ENCODE results near the gene TMEM151A.
"Not testable (repeated sequence)": the region's sequence is repeated elsewhere in the genome, so short reads cannot be mapped to it uniquely, and the experiment has no call there.

TMEM151A gene

GRCh38 chr11:66291706-66292542 lies at the start of gene TMEM151A:
TMEM151A (plus strand) TSS chr11:66291894; CDS start chr11:66292014, 120 bp downstream.
- no peak for DNase-seq (ENCODE audit: low read depth in 2 of 3, low spot score in 1 of 3)

GRCh38 chr11:66242095-66242765 lies 49.5 kb upstream of the TMEM151A start:
- DNase-seq (ENCODE audit: low read depth in 2 of 3, low spot score in 1 of 3) = no peak

- no peak for DNase-seq (ENCODE audit: low read depth in 2 of 3, low spot score in 1 of 3)
Measured at GRCh38 chr11:66243782-66244535, 47.7 kb upstream of the TMEM151A start.

- DNase-seq (ENCODE audit: low read depth in 2 of 3, low spot score in 1 of 3) = no peak
Measured at GRCh38 chr11:66247295-66247694, 44.4 kb upstream of the TMEM151A start.

- DNase-seq (ENCODE audit: low read depth in 2 of 3, low spot score in 1 of 3) = no peak
Measured at GRCh38 chr11:66247801-66248200, 43.9 kb upstream of the TMEM151A start.

GRCh38 chr11:66248903-66249302 lies 42.8 kb upstream of the TMEM151A start:
- DNase-seq (ENCODE audit: low read depth in 2 of 3, low spot score in 1 of 3) = no peak

GRCh38 chr11:66251809-66252208 lies 39.9 kb upstream of the TMEM151A start:
- no peak for DNase-seq (ENCODE audit: low read depth in 2 of 3, low spot score in 1 of 3)

GRCh38 chr11:66253081-66253480 lies 38.6 kb upstream of the TMEM151A start:
- not testable (repeated sequence) for DNase-seq (ENCODE audit: low read depth in 2 of 3, low spot score in 1 of 3)

- DNase-seq (ENCODE audit: low read depth in 2 of 3, low spot score in 1 of 3) = no peak
Measured at GRCh38 chr11:66258473-66258893, 33.2 kb upstream of the TMEM151A start.

- DNase-seq (ENCODE audit: low read depth in 2 of 3, low spot score in 1 of 3) = no peak
Measured at GRCh38 chr11:66259225-66259624, 32.5 kb upstream of the TMEM151A start.

GRCh38 chr11:66259956-66260355 lies 31.7 kb upstream of the TMEM151A start:
- no peak for DNase-seq (ENCODE audit: low read depth in 2 of 3, low spot score in 1 of 3)

GRCh38 chr11:66261578-66261977 lies 30.1 kb upstream of the TMEM151A start:
- no peak for DNase-seq (ENCODE audit: low read depth in 2 of 3, low spot score in 1 of 3)

- no peak for DNase-seq (ENCODE audit: low read depth in 2 of 3, low spot score in 1 of 3)
Measured at GRCh38 chr11:66262191-66262590, 29.5 kb upstream of the TMEM151A start.

GRCh38 chr11:66262696-66263095 lies 29.0 kb upstream of the TMEM151A start:
- no peak for DNase-seq (ENCODE audit: low read depth in 2 of 3, low spot score in 1 of 3)

- DNase-seq (ENCODE audit: low read depth in 2 of 3, low spot score in 1 of 3) = no peak
Measured at GRCh38 chr11:66263231-66263630, 28.5 kb upstream of the TMEM151A start.

- no peak for DNase-seq (ENCODE audit: low read depth in 2 of 3, low spot score in 1 of 3)
Measured at GRCh38 chr11:66263785-66264184, 27.9 kb upstream of the TMEM151A start.

- DNase-seq (ENCODE audit: low read depth in 2 of 3, low spot score in 1 of 3) = no peak
Measured at GRCh38 chr11:66264383-66264782, 27.3 kb upstream of the TMEM151A start.

GRCh38 chr11:66264914-66265313 lies 26.8 kb upstream of the TMEM151A start:
- DNase-seq (ENCODE audit: low read depth in 2 of 3, low spot score in 1 of 3) = peak in 2 of 3 donors; percentile 29 to 46

- DNase-seq (ENCODE audit: low read depth in 2 of 3, low spot score in 1 of 3) = no peak
Measured at GRCh38 chr11:66265531-66266377, 25.9 kb upstream of the TMEM151A start.

- DNase-seq (ENCODE audit: low read depth in 2 of 3, low spot score in 1 of 3) = no peak
Measured at GRCh38 chr11:66266378-66267038, 25.2 kb upstream of the TMEM151A start.

Measured in stimulated activated CD4-positive, alpha-beta T cell treated with anti-CD3 and anti-CD28 coated beads, Interleukin-12 subunit alpha, Interleukin-12 subunit beta, amount 100 ng/mL, for 48 hours (primary cell).